A673 (cell line): Measurements from ENCODE around the gene EFCAB6. TPM values are rescaled to one million over a fixed set of nuclear protein-coding genes. Genes with fewer than 3 reads are reported as not detected.

ENCODE experiments used
- BruUV-seq: library from RNA; stranded (reverse); fragments of 400-500 nt; replicated peaks from 2 replicates; lab custom pipeline; 2021; lab: Mats Ljungman, UMichigan
- CTCF ChIA-PET: fragments of 300-600 bp; sonication (Branson Sonifier 250); formaldehyde crosslinking; loops from one replicate; lab custom pipeline; 2022; ENCODE audit warnings: antibody characterized with exemption; lab: Charles Lee
- POLR2A ChIA-PET: fragments of 300-600 bp; sonication (Branson Sonifier 250); formaldehyde crosslinking; loops from one replicate; lab custom pipeline; 2022; ENCODE audit warnings: antibody characterized with exemption; ENCODE audit not compliant: low non-redundant PET; lab: Charles Lee
- DNase-seq: peaks from one replicate; pipeline ENCODE4 v3.0.0-alpha.2; 2015; ENCODE audit warnings: low spot score
- H3K27ac ChIP-seq: fragments of 200-600 bp; sonication (generic); 2 replicates; pipeline ENCODE4 v1.5.1; 2016; ENCODE audit warnings: mixed run types, low read depth, mild to moderate bottlenecking, mixed read lengths, antibody characterized with exemption, low read length; ENCODE audit not compliant: poor library complexity, severe bottlenecking
- H3K27me3 ChIP-seq: fragments of 200-600 bp; sonication (generic); replicated peaks from 2 replicates; pipeline ENCODE4 v1.6.1; 2017; ENCODE audit warnings: mixed run types, low read depth, mild to moderate bottlenecking, mixed read lengths, antibody characterized with exemption, low read length; ENCODE audit not compliant: insufficient read depth, poor library complexity
- H3K36me3 ChIP-seq: fragments of 200-600 bp; sonication (generic); 2 replicates; pipeline ENCODE4 v1.6.1; 2016; ENCODE audit warnings: mixed run types, mild to moderate bottlenecking, mixed read lengths, antibody characterized with exemption, low read length; ENCODE audit not compliant: insufficient read depth, poor library complexity, severe bottlenecking
- H3K4me1 ChIP-seq: fragments of 200-600 bp; sonication (generic); 2 replicates; pipeline ENCODE4 v1.6.1; 2017; ENCODE audit warnings: mixed run types, mild to moderate bottlenecking, mixed read lengths, antibody characterized with exemption, low read length; ENCODE audit not compliant: insufficient read depth, poor library complexity, severe bottlenecking
- H3K4me3 ChIP-seq: fragments of 200-600 bp; sonication (generic); 2 replicates; pipeline ENCODE4 v1.5.1; 2016; ENCODE audit warnings: low read depth, mixed run types, mild to moderate bottlenecking, mixed read lengths, low read length; ENCODE audit not compliant: poor library complexity, severe bottlenecking
- H3K9me3 ChIP-seq: fragments of 200-600 bp; sonication (generic); 2 replicates; pipeline ENCODE4 v1.6.1; 2016; ENCODE audit warnings: mixed run types, low read depth, mild to moderate bottlenecking, mixed read lengths, antibody characterized with exemption, low read length; ENCODE audit not compliant: poor library complexity, severe bottlenecking
- CTCF ChIP-seq: fragments of 300-800, 200-600 bp; sonication (generic); conservative IDR thresholded peaks from 2 replicates; pipeline ENCODE4 v1.5.1; 2017; ENCODE audit warnings: low read depth, mild to moderate bottlenecking, antibody characterized with exemption, low read length, moderate library complexity, mixed read lengths
- EZH2 ChIP-seq: fragments of 200-600 bp; sonication (generic); IDR thresholded peaks from 2 replicates; pipeline ENCODE4 v1.6.1; 2017; ENCODE audit warnings: borderline replicate concordance, low read depth, mild to moderate bottlenecking, mixed read lengths, antibody characterized with exemption, low read length; ENCODE audit not compliant: poor library complexity, severe bottlenecking
- intact Hi-C: fragments of 100-400 bp; cut with micrococcal nuclease; formaldehyde crosslinking; loops from one replicate; pipeline ENCODE4 v1.10.0; 2022; ENCODE audit not compliant: unreplicated experiment
- total RNA-seq: library from RNA; stranded (reverse); gene quantifications from 2 replicates; pipeline ENCODE4 v1.2.3, GENCODE V29; 2021

The EFCAB6 gene
- total RNA-seq, 1 experiment from 2014 or later = 0.41 TPM

DNA sequence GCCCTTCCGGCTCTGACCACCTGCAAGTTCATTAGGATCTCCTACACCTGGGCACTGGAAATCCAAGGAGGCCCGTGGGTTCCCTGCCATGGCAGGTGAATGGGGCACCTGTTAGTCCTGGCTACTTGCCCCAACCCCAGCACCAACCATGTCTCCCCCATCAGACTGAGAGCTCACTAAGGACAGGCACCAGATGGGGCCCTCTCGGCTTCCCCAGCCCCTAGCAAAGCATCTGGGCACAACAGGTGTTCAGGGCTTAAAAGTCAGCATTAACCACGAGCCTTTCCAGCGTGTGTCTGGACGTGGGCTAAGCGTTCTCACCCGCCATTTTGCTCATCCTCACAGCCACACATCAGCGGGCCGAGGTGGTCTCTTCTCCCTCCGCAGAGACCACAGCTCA, 48.0 kb upstream of the EFCAB6 start:
- no peak for DNase-seq
- POLR2A ChIA-PET = no interaction called here
- intact Hi-C loops = no loop called here
- CTCF ChIA-PET = no interaction called here
- no TSS peak for BruUV-seq
- H3K27ac ChIP-seq = no peak overlapping the region
- H3K36me3 ChIP-seq = no peaks in the 10 kb centered on the region
- no peaks in the 10 kb centered on the region for H3K9me3 ChIP-seq
- H3K27me3 ChIP-seq = peaks cover 50% of the 10 kb centered on the region
- no peak for TF ChIP-seq EZH2
- no peaks in the 10 kb centered on the region for H3K4me1 ChIP-seq
- no peak overlapping the region for H3K4me3 ChIP-seq

- H3K27me3 ChIP-seq = peaks cover 45% of the 10 kb centered on the region
- no peaks in the 10 kb centered on the region for H3K9me3 ChIP-seq
- ChIA-PET POLR2A (no interaction called here), CTCF (no interaction called here)
- TF ChIP-seq CTCF = no peak
- no peak for TF ChIP-seq EZH2
- H3K4me1 ChIP-seq = no peaks in the 10 kb centered on the region
- H3K36me3 ChIP-seq = no peaks in the 10 kb centered on the region
- no peak overlapping the region for H3K27ac ChIP-seq
- DNase-seq = no peak
- BruUV-seq = no TSS peak
- H3K4me3 ChIP-seq = no peak overlapping the region
- intact Hi-C loops = no loop called here
Measured at GRCh38 chr22:43859621-43860020, 47.5 kb upstream of the EFCAB6 start.

DNA sequence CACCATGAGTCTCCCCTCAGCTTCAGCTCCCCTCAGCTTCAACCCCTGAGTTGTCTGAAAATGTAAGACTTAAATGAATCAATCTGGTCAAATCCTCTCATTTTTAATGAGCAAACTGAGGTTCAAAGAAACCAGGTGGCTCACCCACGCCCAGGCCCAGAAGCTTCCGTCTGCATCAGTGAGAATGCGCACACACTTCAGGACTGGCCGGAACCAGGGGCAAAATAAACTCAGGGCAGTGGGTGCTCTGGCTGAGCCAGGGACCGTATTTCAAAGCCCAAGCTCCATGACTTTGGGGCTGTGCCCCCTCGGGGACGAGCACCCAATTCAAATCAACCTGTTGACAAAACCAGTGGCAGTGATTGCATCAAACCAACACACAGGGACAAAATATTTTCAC, 47.1 kb upstream of the EFCAB6 start:
- TF ChIP-seq CTCF (no peak), EZH2 (no peak)
- no peak overlapping the region for H3K4me3 ChIP-seq
- intact Hi-C loops = no loop called here
- peaks cover 41% of the 10 kb centered on the region for H3K27me3 ChIP-seq
- no peaks in the 10 kb centered on the region for H3K9me3 ChIP-seq
- H3K4me1 ChIP-seq = no peaks in the 10 kb centered on the region
- no peak overlapping the region for H3K27ac ChIP-seq
- ChIA-PET CTCF (no interaction called here), POLR2A (no interaction called here)
- BruUV-seq = no TSS peak
- DNase-seq = no peak
- no peaks in the 10 kb centered on the region for H3K36me3 ChIP-seq

DNA sequence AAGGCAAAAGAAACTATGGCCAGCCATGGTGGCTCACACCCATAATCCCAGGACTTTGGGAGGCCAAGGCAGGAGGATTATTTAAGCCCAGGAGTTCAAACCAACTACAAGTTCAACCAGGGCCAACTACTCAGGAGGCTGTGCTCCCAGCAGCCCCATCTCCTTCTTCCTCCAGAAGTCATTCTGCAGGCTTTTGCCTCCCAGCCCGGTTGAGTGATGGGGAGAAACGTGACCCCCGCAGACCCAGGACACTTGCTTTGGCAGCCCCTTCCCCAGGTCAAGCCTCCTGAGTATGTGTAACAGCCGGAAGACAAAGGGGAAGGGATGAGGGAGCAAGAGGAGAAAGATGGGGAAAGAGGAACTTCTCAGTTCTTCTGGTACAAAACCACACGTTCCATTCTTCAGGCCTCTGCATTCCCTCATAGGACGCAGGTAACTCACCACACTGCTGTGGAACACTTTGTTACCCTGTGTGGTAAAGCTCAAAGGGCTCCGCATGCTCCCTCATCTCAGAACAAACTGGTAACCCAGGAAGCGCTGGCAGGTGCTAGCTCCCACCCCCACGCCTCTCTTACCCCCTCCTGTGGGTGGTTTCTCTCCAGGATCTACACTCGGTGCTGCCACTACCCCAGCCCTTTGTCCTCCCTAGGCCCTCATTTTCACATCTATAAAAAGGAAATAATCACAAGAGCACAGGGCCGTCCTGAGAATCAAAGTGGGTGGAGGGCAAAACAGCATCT, 46.2 kb upstream of the EFCAB6 start:
- Histone ChIP-seq H3K4me3 (no peak overlapping the region), H3K9me3 (no peaks in the 10 kb centered on the region), H3K27me3 (peaks cover 32% of the 10 kb centered on the region), H3K27ac (no peak overlapping the region), H3K36me3 (no peaks in the 10 kb centered on the region), H3K4me1 (no peaks in the 10 kb centered on the region)
- CTCF ChIA-PET = no interaction called here
- POLR2A ChIA-PET = no interaction called here
- intact Hi-C loops = no loop called here
- DNase-seq = no peak
- TF ChIP-seq CTCF (no peak), EZH2 (no peak)
- BruUV-seq = no TSS peak
